Esophagus squamous epithelium (tissue), 4 donors: ENCODE measurements around the gene SERINC5.

ENCODE experiments used
- CTCF ChIP-seq, 6 experiments: fragments of 450-650 bp in 4 of 6; fragments of 200-600 bp in 2 of 6; sonication (generic) in 2 of 6; IDR thresholded peaks; one replicate each; pipeline ENCODE4 v1.5.1; 2016 to 2019; ENCODE audit warnings: antibody characterized with exemption in 6 of 6, mild to moderate bottlenecking in 4 of 6, moderate library complexity in 4 of 6
- POLR2A ChIP-seq, 4 donors: fragments of 450-650 bp; IDR thresholded peaks; one replicate each; pipeline ENCODE4 v1.6.1; 2017; ENCODE audit warnings: antibody characterized with exemption in 4 of 4, mild to moderate bottlenecking in 4 of 4, moderate library complexity in 3 of 4

DNA sequence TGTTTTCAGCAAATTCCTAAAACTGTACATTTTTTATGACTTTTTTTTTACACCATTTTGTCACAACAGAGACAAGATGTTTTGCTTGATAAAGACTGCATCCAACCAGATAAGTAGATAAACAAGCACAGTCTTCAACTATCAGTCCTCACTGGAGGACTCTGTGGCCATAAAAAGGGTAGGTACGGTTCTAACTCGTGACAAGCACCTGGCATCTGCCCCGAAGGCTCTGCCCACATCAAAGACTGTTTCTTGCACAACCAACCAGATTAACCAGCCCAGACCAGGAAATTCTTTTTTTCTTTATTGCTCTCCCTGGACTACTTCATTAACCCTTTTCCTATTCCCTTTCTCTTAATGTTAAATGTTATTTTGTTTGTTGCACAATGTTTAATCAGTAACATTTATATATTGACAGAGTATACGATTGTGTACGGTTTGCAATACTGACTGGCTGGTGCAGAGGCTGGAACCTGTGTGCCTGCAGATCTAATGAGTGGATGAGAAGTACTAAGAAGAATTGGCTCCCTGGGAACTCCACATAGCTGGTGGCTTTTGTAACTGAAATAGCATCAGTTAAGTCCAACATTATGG, 74.1 kb downstream of the SERINC5 start:
- TF ChIP-seq CTCF (IDR thresholded peaks at IDR 0.05) = no peak
- TF ChIP-seq POLR2A (IDR thresholded peaks at IDR 0.05) = no peak
